GM08714 (cell line): Measurements from ENCODE around the gene CACNA1C.

ENCODE experiments used
- H3K4me3 ChIP-seq: fragments of 200-500 bp; sonication (Bioruptor generic); 2 replicates; pipeline ENCODE4 v1.5.1; 2014; ENCODE audit warnings: mild to moderate bottlenecking, low read length, inconsistent platforms
- ZNF274 ChIP-seq: IDR thresholded peaks from 2 replicates; pipeline ENCODE4 v1.6.1; 2012; ENCODE audit warnings: mild to moderate bottlenecking, low read depth, low read length

CACNA1C gene

GRCh38 chr12:2185751-2186341 is 133.1 kb downstream of the CACNA1C start:
- no peak for TF ChIP-seq ZNF274
- H3K4me3 ChIP-seq: no peak overlapping the region

GRCh38 chr12:2187195-2187945 is 134.6 kb downstream of the CACNA1C start:
- TF ChIP-seq ZNF274: no peak

GRCh38 chr12:2190085-2190484 is 137.3 kb downstream of the CACNA1C start:
- H3K4me3 ChIP-seq: no peak overlapping the region
- TF ChIP-seq ZNF274: no peak

More at GRCh38 chr12:2187195-2187945, 134.6 kb downstream of the CACNA1C start:
- no peak overlapping the region for H3K4me3 ChIP-seq

GRCh38 chr12:2190896-2191533 is 138.2 kb downstream of the CACNA1C start:
- H3K4me3 ChIP-seq: no peak overlapping the region
- no peak for TF ChIP-seq ZNF274

- no peak for TF ChIP-seq ZNF274
- no peak overlapping the region for H3K4me3 ChIP-seq
Observed at GRCh38 chr12:2191534-2192153, 138.9 kb downstream of the CACNA1C start.

GRCh38 chr12:2192231-2192630 is 139.4 kb downstream of the CACNA1C start:
- H3K4me3 ChIP-seq: no peak overlapping the region
- TF ChIP-seq ZNF274: no peak

GRCh38 chr12:2194060-2194459 is 141.3 kb downstream of the CACNA1C start:
- H3K4me3 ChIP-seq: no peak overlapping the region

GRCh38 chr12:2194571-2194970 is 141.8 kb downstream of the CACNA1C start:
- no peak for TF ChIP-seq ZNF274
- H3K4me3 ChIP-seq: no peak overlapping the region

More at GRCh38 chr12:2194060-2194459, 141.3 kb downstream of the CACNA1C start:
- no peak for TF ChIP-seq ZNF274

GRCh38 chr12:2195085-2195484 is 142.3 kb downstream of the CACNA1C start:
- TF ChIP-seq ZNF274: no peak

GRCh38 chr12:2198005-2198501 is 145.3 kb downstream of the CACNA1C start:
- H3K4me3 ChIP-seq: no peak overlapping the region
- TF ChIP-seq ZNF274: no peak

More at GRCh38 chr12:2195085-2195484, 142.3 kb downstream of the CACNA1C start:
- no peak overlapping the region for H3K4me3 ChIP-seq

GRCh38 chr12:2198542-2198941 is 145.8 kb downstream of the CACNA1C start:
- no peak for TF ChIP-seq ZNF274
- no peak overlapping the region for H3K4me3 ChIP-seq

- no peak for TF ChIP-seq ZNF274
- H3K4me3 ChIP-seq: no peak overlapping the region
Observed at GRCh38 chr12:2205996-2206395, 153.2 kb downstream of the CACNA1C start.

GRCh38 chr12:2208837-2209635 is 156.2 kb downstream of the CACNA1C start:
- no peak for TF ChIP-seq ZNF274
- H3K4me3 ChIP-seq: no peak overlapping the region
